ENCODE data around the gene WDR5. TPM values are rescaled to one million over a fixed set of nuclear protein-coding genes. Genes with fewer than 3 reads are reported as not detected.

Gene WDR5
- total RNA-seq, 6 donors from 2014 or later, result 23.3 to 48.2 (median 27.3) TPM

GRCh38 chr9:134159566-134160245 is 23.8 kb downstream of the WDR5 start:
- WGBS, 2 donors, result 92 to 95% methylated on average over 13 to 20 of the region's 20 CpGs
- peaks cover 0 to 10% (median 8%) of the 10 kb centered on the region in 4 donors for H3K4me1 ChIP-seq
- no peaks in the 10 kb centered on the region for H3K9me3 ChIP-seq
- H3K27ac ChIP-seq, result no peak overlapping the region
- H3K4me3 ChIP-seq, result no peak overlapping the region
- peaks cover 26 to 49% (median 46%) of the 10 kb centered on the region in 4 donors for H3K36me3 ChIP-seq
- H3K27me3 ChIP-seq, result no peaks in the 10 kb centered on the region
- no peak for TF ChIP-seq POLR2AphosphoS5 (IDR thresholded peaks at IDR 0.05)
- TF ChIP-seq POLR2A (IDR thresholded peaks at IDR 0.05), result no peak
- TF ChIP-seq CTCF (IDR thresholded peaks at IDR 0.05), result no peak
- TF ChIP-seq EP300 (IDR thresholded peaks at IDR 0.05), result no peak
- DNase-seq (no peak), ATAC-seq (ENCODE audit: low FRiP score in 2 of 2) (no peak)

GRCh38 chr9:134161647-134162046 is 25.8 kb downstream of the WDR5 start:
- ATAC-seq (ENCODE audit: low FRiP score in 2 of 2), result no peak
- no peak overlapping the region for H3K4me3 ChIP-seq
- H3K36me3 ChIP-seq, result peaks cover 16 to 30% (median 26%) of the 10 kb centered on the region in 4 donors
- H3K4me1 ChIP-seq, result peaks cover 0 to 17% (median 10%) of the 10 kb centered on the region in 4 donors
- no peaks in the 10 kb centered on the region for H3K9me3 ChIP-seq
- 86 to 90% methylated on average over 14 of the region's 14 CpGs for WGBS, 2 donors
- TF ChIP-seq CTCF (IDR thresholded peaks at IDR 0.05) (no peak), POLR2AphosphoS5 (IDR thresholded peaks at IDR 0.05) (no peak), EP300 (IDR thresholded peaks at IDR 0.05) (no peak), POLR2A (IDR thresholded peaks at IDR 0.05) (no peak)
- no peaks in the 10 kb centered on the region for H3K27me3 ChIP-seq
- DNase-seq, result no peak
- no peak overlapping the region for H3K27ac ChIP-seq

- DNase-seq (no peak), ATAC-seq (ENCODE audit: low FRiP score in 2 of 2) (no peak)
- TF ChIP-seq CTCF (IDR thresholded peaks at IDR 0.05), result no peak
- TF ChIP-seq EP300 (IDR thresholded peaks at IDR 0.05), result no peak
- no peak for TF ChIP-seq POLR2AphosphoS5 (IDR thresholded peaks at IDR 0.05)
- no peak for TF ChIP-seq POLR2A (IDR thresholded peaks at IDR 0.05)
- no peaks in the 10 kb centered on the region for H3K9me3 ChIP-seq
- H3K4me3 ChIP-seq, result no peak overlapping the region
- peaks cover 11 to 23% (median 20%) of the 10 kb centered on the region in 4 donors for H3K36me3 ChIP-seq
- no peak overlapping the region for H3K27ac ChIP-seq
- 96% methylated on average over 9 of the region's 9 CpGs for WGBS, 2 donors
- H3K4me1 ChIP-seq, result peaks cover 0 to 17% (median 10%) of the 10 kb centered on the region in 4 donors
- H3K27me3 ChIP-seq, result no peaks in the 10 kb centered on the region
Observed at GRCh38 chr9:134162212-134162775, 26.4 kb downstream of the WDR5 start.

- Histone ChIP-seq H3K9me3 (no peaks in the 10 kb centered on the region), H3K4me3 (no peak overlapping the region), H3K4me1 (peaks cover 0 to 17% (median 10%) of the 10 kb centered on the region in 4 donors), H3K27ac (no peak overlapping the region), H3K36me3 (peaks cover 5 to 17% (median 13%) of the 10 kb centered on the region in 4 donors), H3K27me3 (no peaks in the 10 kb centered on the region)
- no peak for ATAC-seq (ENCODE audit: low FRiP score in 2 of 2)
- TF ChIP-seq POLR2AphosphoS5 (IDR thresholded peaks at IDR 0.05) (no peak), EP300 (IDR thresholded peaks at IDR 0.05) (no peak), CTCF (IDR thresholded peaks at IDR 0.05) (no peak), POLR2A (IDR thresholded peaks at IDR 0.05) (no peak)
- 35 to 75% methylated on average over 2 to 24 of the region's 24 CpGs for WGBS, 2 donors
- peak in 1 of 2 donors; percentile 90 for DNase-seq
Observed at GRCh38 chr9:134162926-134163370, 27.1 kb downstream of the WDR5 start.
